T-helper 1 cell (primary cell): ENCODE results near the gene LPCAT3.
"Not testable (repeated sequence)": the region's sequence is repeated elsewhere in the genome, so short reads cannot be mapped to it uniquely, and the experiment has no call there.

Source experiments
- DNase-seq, 5 donors: peaks; one replicate each; pipeline ENCODE4 v3.0.0-alpha.2; 2012 to 2020

The LPCAT3 gene

GRCh38 chr12:7037411-7037810 is 19.1 kb upstream of the LPCAT3 start:
- DNase-seq, result not testable (repeated sequence)

- no peak for DNase-seq
These were observed 17.2 kb upstream of the LPCAT3 start for GRCh38 chr12:7035463-7035862.

DNA sequence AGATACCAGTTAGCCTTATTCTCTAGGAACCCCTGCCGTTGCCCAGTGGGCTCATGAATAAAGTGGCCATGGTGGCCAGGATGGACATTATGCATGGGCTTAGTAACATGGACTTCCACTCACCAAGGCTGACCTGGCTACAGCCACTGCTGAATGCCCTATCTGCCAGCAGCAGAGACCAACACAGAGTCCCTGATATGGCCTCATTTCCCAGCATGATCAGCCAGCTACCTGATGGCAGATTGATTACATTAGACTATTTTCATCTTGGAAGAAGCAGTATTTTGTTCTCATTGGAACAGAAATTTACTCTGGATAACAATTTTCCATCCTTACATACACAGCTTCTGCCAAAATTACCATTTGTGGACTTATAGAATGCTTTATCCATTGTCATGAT is 16.2 kb upstream of the LPCAT3 start:
- no peak for DNase-seq

- DNase-seq, result no peak
These were observed 14.7 kb upstream of the LPCAT3 start for GRCh38 chr12:7032990-7033389.

DNA sequence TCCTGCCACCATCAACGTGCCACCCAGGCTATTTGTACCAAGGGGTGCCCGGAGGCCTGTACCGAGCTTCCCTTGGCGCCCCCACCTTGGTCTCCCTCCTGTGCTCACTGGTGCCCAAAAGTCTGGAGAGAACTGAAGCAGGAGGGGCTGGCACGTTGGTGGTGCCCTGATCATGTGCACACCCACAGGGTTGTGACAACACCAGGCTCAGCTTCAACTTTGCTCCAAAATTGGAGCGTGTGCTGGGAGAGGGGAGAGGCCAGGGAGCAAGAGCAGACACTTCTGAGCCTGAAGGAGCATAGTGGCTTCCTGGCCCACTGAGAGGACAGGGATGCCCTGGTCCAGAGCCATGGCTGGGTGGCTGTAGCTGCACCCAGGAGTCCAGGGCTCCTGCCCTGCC is 13.0 kb upstream of the LPCAT3 start:
- no peak for DNase-seq

GRCh38 chr12:7026854-7027253 is 8.6 kb upstream of the LPCAT3 start:
- DNase-seq, result no peak

DNA sequence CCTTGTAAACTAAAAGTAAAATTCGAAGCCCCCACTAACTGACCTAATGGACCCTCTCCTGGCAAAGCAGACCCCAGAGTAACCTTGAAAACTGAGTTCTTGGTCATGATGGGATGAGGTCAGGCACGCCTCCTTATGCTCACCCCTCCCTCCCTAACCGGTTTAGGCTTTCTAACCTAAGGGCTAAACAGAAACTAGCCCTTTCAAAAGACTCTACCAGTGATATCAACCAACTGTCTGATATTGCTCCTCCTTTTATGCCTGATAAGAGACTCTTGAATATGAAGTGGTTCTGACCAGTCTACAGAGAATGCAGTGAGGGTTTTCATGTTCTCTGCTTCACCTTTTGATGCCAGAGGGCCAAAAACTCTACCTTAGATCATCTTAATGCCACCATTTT is 4.8 kb upstream of the LPCAT3 start:
- no peak for DNase-seq

DNA sequence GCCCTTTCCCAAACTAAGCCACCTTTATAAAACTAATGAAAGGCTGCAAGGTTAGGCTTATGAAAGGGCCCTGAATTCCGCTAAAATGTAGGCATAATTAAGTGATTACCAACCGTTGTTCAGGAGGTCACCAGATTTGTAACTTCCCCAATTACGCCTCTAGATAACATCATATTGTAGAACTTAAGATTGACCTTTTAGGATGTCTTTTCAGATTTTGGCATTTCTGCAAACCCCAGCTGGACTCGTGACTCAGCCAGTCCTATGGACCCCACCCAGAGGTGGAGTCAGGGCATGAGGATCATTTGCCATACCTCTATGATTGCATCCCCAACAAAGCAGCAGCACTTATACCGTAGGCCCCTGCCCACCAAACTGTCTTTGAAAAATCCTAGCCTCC is 3.7 kb upstream of the LPCAT3 start:
- no peak for DNase-seq

GRCh38 chr12:7019043-7019569 is 830 bp upstream of the LPCAT3 start:
- no peak for DNase-seq

GRCh38 chr12:7017870-7018349 is 366 bp downstream of the LPCAT3 start:
- DNase-seq, result no peak

DNA sequence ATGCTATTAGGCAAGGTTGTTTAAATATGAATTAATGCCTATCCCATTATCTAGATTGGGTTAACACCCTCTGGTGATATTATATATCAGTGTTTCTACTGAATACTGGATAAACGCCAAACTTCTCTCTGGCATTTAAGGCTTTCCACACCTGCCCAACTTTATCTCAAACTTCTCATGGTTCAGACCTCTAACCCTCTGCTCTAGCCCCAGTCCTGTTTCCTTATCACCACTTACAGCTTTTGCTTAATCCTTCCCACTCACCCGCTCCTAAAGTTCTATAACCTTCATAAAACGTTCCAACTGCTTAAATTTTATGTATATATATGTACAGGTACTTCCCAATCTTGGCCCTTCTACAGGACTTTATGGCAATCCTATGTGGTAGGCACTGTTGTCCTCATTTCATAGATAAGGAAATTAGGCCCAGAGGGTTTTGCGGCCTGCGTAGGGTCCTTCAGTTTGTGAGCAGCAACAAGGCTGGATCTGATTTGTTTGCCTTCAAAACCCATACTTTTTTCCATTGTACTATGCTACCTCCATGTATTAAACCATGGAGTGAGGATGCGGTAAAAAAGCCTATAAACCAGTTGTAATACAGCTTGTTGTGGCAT is 1.2 kb downstream of the LPCAT3 start:
- DNase-seq, result no peak

- DNase-seq, result no peak
These were observed 2.5 kb downstream of the LPCAT3 start for GRCh38 chr12:7015555-7016370.

DNA sequence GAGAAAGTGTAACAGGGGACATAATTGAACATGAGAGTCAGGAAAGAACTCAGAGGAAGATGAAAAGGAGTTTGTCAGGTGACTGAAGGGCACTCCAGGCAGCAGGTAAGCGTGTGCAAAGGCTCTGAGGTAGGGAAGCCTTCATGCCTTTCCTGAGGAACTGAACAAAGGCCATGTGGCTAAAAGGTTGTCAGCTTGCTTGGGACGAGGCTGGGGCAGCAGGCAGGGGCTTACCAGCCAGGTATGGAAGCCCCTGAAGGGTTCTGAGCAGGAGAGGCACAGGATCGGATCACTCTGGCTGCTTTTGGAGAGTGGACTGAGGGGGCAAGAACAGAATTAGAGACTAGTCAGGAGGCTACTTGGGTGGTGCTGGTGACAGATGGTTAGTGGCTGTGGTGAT is 5.2 kb downstream of the LPCAT3 start:
- no peak for DNase-seq

- DNase-seq, result no peak
These were observed 6.2 kb downstream of the LPCAT3 start for GRCh38 chr12:7012024-7012607.

GRCh38 chr12:7011398-7011797 is 6.9 kb downstream of the LPCAT3 start:
- not testable (repeated sequence) for DNase-seq

- DNase-seq, result no peak
These were observed 8.8 kb downstream of the LPCAT3 start for GRCh38 chr12:7009512-7009911.

- DNase-seq, result no peak
These were observed 9.4 kb downstream of the LPCAT3 start for GRCh38 chr12:7008864-7009263.

DNA sequence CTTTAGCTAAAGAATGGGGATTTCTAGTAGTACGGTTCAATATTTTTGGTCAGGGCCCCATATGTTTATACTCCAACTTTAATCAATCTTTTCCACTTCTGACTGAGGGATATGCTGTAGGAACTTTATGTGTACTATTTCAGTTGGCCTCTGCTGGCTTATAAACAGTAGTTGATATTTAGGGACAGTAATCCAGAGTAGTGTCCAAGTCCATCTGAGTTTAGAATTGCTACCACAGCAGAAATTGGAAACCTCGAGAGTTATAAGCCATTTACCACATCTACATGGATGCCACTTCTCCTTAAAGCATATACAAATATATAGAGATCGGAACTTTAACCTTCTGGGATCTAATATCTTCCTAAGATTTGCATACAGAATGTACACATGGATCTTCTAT is 11.6 kb downstream of the LPCAT3 start:
- DNase-seq, result no peak

- DNase-seq, result no peak
These were observed 13.0 kb downstream of the LPCAT3 start for GRCh38 chr12:7005311-7005710.

DNA sequence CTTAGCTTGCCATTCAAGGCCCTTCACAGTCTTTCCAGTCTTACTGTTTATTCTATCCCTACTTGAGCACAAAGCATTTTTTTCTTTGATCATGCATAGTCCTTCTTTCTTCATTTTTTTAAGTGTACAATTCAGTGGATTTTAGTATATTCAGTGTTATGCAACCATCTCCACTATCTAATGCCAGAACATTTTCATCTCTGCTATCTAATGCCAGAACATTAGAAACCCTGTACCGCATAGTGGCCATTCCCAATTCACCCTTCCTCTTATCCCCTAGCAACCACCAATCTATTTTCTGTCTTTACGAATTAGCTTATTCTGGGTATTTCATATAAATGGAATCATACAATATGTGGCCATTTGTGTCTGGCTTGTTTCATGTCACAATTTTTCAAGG is 13.4 kb downstream of the LPCAT3 start:
- no peak for DNase-seq

GRCh38 chr12:7004287-7004803 is 13.9 kb downstream of the LPCAT3 start:
- DNase-seq, result no peak

DNA sequence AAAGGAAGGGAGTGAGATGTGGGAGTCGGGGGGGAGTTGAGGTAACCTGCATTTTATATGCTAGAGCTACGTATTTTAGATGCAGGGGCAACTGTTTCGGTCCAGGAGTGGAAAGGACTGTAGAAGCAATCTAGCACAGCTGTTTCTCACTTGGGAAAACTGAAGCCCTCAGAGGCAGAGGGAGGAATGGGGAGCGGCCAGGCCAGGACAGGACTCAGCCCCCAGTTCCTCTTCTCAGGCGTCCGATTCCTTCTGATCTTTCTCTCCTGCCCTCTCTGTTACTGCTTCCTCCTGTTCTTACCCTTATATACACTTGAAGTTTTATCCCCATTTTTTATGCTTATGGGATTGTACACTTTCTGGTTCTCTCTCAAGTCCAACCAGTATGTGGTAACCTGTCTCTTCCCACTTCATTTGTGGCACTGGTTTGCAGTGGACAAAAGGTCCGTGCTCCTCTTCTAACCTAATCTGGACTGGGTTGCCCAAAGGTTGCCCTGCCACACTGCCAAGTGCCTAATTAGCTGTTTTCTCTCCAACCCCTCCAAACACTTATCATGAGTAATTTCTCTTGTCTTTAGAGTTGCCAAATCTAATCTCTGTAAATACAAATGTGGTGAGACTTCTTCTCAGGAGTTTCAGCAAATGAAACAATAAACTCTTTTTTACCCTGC is 16.2 kb downstream of the LPCAT3 start:
- DNase-seq, result no peak
